H1 (cell line): ENCODE results near the gene PRKRIP1. TPM values are rescaled to one million over a fixed set of nuclear protein-coding genes. Genes with fewer than 3 reads are reported as not detected.

Source experiments
- BACH1 ChIP-seq: IDR thresholded peaks from 2 replicates; pipeline ENCODE4 v1.6.1; 2012; ENCODE audit warnings: low read length, improper control_type of control experiment
- BCL11A ChIP-seq, 2 experiments: IDR thresholded peaks; one replicate each; pipeline ENCODE4 v1.6.1; 2011; ENCODE audit warnings: low read depth in 2 of 2, low read length in 2 of 2, mild to moderate bottlenecking in 2 of 2
- BRCA1 ChIP-seq: IDR thresholded peaks from 2 replicates; pipeline ENCODE4 v1.6.1; 2012; ENCODE audit warnings: low read depth, low read length, improper control_type of control experiment
- CHD2 ChIP-seq: IDR thresholded peaks from 2 replicates; pipeline ENCODE4 v1.6.1; 2012; ENCODE audit warnings: low read length, improper control_type of control experiment
- CREB1 ChIP-seq: IDR thresholded peaks from 2 replicates; pipeline ENCODE4 v1.6.1; 2012; ENCODE audit warnings: inconsistent platforms
- CTBP2 ChIP-seq: IDR thresholded peaks from 2 replicates; pipeline ENCODE4 v1.7.0; 2011; ENCODE audit warnings: borderline replicate concordance, mild to moderate bottlenecking, moderate library complexity, mixed read lengths, low read length; ENCODE audit not compliant: insufficient read depth, insufficient read length
- FOSL1 ChIP-seq: IDR thresholded peaks from 2 replicates; pipeline ENCODE4 v1.6.1; 2011; ENCODE audit warnings: mild to moderate bottlenecking, low read depth, low read length, moderate library complexity; ENCODE audit not compliant: insufficient read depth
- GABPA ChIP-seq: IDR thresholded peaks from 2 replicates; pipeline ENCODE4 v1.6.1; 2011; ENCODE audit warnings: mild to moderate bottlenecking, low read length, moderate library complexity, borderline replicate concordance; ENCODE audit not compliant: insufficient read depth
- GTF2F1 ChIP-seq: IDR thresholded peaks from 2 replicates; pipeline ENCODE4 v1.6.1; 2012; ENCODE audit warnings: low read depth, low read length, improper control_type of control experiment, borderline replicate concordance
- HDAC2 ChIP-seq, 2 experiments: fragments of 300-600 bp in 1 of 2; sonication (generic) in 1 of 2; IDR thresholded peaks; 2 replicates each; pipeline ENCODE4 v1.6.1; 2011 to 2012; ENCODE audit warnings: low read depth in 2 of 2, low read length in 2 of 2, mild to moderate bottlenecking in 2 of 2, moderate library complexity in 2 of 2, borderline replicate concordance in 1 of 2, inconsistent platforms in 1 of 2
- NANOG ChIP-seq: IDR thresholded peaks from 2 replicates; pipeline ENCODE4 v1.6.1; 2011; ENCODE audit warnings: low read length, low read depth, mild to moderate bottlenecking, inconsistent platforms; ENCODE audit not compliant: insufficient read depth, poor library complexity, severe bottlenecking
- SIN3A ChIP-seq, 2 experiments: IDR thresholded peaks in 1 of 2; conservative IDR thresholded peaks in 1 of 2; 2 replicates each; pipeline ENCODE4 v1.6.1; 2011 to 2012; ENCODE audit warnings: low read length in 2 of 2, improper control_type of control experiment in 1 of 2, low read depth in 1 of 2, mild to moderate bottlenecking in 1 of 2
- SIX5 ChIP-seq: IDR thresholded peaks from 2 replicates; pipeline ENCODE4 v1.6.1; 2011; ENCODE audit warnings: mild to moderate bottlenecking, low read depth, low read length
- SP1 ChIP-seq: IDR thresholded peaks from 2 replicates; pipeline ENCODE4 v1.6.1; 2011; ENCODE audit warnings: low read depth, low read length
- SP4 ChIP-seq: IDR thresholded peaks from 2 replicates; pipeline ENCODE4 v1.6.1; 2012; ENCODE audit warnings: low read length, inconsistent platforms
- polyA plus RNA-seq, 7 experiments: library from polyadenylated mRNA; depleted of rRNA in 3 of 7; stranded (reverse) in 5 of 7; unstranded in 2 of 7; fragments of >200 nt in 5 of 7; fragments of 200-250 nt in 2 of 7; gene quantifications; 1 replicate in 5 of 7; 2 replicates in 1 of 7; 4 replicates in 1 of 7; pipeline versions ENCODE4 v1.2.1 to v1.2.3, GENCODE V29; 2011 to 2013; ENCODE audit warnings: missing spikeins in 2 of 7, mixed read lengths in 2 of 7
- total RNA-seq: library from RNA; stranded (reverse); fragmentation: NEBNext Ultra II Directional; extraction: Animal tissue kit (Norgen Biotek cat#: 25700); gene quantifications from 2 replicates; pipeline ENCODE4 v1.2.1, GENCODE V29; 2021

PRKRIP1 gene
- total and polyA plus RNA-seq, 2 of the 8 experiments (the other 6 are each of a cell fraction or from before 2014, with no cell fraction given), result 11.1 to 22.0 TPM

DNA sequence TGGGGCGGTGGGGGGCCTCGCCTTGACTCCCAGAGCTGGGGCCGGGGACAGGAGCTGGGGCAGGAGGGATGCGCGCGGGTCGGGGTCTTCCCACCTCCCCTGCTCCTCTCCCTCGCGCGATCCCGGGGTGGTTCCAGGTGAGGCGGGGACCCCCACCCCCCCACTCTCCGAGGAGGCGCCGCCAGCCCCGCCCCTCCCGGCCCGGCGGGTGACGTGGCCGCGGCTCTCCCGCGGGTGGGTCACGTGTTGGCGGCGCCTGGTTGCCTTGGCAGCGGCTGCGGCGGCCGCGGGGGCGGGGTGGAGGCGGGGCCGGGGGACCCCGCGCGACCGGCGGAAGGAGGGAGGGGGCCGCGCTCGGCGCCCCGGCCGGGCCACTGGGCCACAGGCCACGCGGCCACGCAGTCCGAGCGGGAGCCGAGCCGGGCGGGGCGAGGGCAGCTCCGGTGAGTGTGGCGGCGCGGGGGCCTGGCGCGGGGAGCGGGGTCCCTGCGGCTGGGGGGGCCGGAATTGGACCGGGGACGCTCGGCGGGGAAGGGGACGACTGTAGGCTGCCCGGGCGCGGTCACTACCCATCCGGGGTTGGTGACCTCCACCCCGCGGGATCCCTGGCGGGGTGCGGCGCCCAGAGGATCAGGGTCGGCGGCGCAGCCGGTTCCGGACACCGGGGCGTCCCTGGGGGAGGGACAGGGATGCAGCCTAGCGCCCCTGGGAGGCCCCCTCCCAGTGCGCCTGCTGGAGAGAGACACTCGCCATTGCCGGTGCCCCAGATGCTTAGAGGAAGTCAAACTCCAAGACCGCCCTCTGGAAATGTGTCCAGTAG, 37.3 kb downstream of the PRKRIP1 start, which contains the start of gene ORAI2 (continued):
- TF ChIP-seq GABPA (no peak), SP1 (no peak), FOSL1 (no peak; the same call in 1 of the 2 replicates), BACH1 (no peak), BRCA1 (no peak), CHD2 (no peak), HDAC2 (IDR thresholded peaks at IDR 0.05; ENCODE audit: borderline replicate concordance in 1 of 2, low read depth in 2 of 2, low read length in 2 of 2) (0 out of 4 replicates have a peak, but pooled peaks of 1 of the 2 experiments have one; percentile 34), CREB1 (no peak; the same call in 1 of the 2 replicates), SIX5 (no peak), GTF2F1 (no peak), NANOG (no peak), BCL11A (IDR thresholded peaks at IDR 0.05; ENCODE audit: low read depth in 2 of 2, low read length in 2 of 2) (no peak), CTBP2 (no peak), SP4 (no peak), SIN3A (conservative IDR thresholded peaks at IDR 0.05 in 1 of 2, IDR thresholded peaks at IDR 0.05 in 1 of 2; ENCODE audit: low read depth in 1 of 2, low read length in 2 of 2) (0 out of 4 replicates have a peak, but pooled peaks have one; percentile 4 to 44)
